Left kidney (tissue), 2 donors: Measurements from ENCODE around the gene ENO1. TPM values are rescaled to one million over a fixed set of nuclear protein-coding genes. Genes with fewer than 3 reads are reported as not detected.
A peak's percentile ranks its signal among the peaks of the same experiment; 100 is the strongest.
"Not testable (repeated sequence)": the region's sequence is repeated elsewhere in the genome, so short reads cannot be mapped to it uniquely, and the experiment has no call there.

Experiments
- DNase-seq: peaks from one replicate; pipeline ENCODE4 v3.0.0-alpha.2; 2013
- polyA plus RNA-seq: library from polyadenylated mRNA; unstranded; fragments of 120-200 nt; gene quantifications from one replicate; pipeline ENCODE4 v1.2.1, GENCODE V29; 2013; ENCODE audit not compliant: insufficient read length

ENO1 gene
- polyA plus RNA-seq, 1 donor: 873 TPM

GRCh38 chr1:8899046-8899445 is 20.6 kb upstream of the ENO1 start:
- no peak for DNase-seq

GRCh38 chr1:8898418-8898817 is 19.9 kb upstream of the ENO1 start:
- not testable (repeated sequence) for DNase-seq

- not testable (repeated sequence) for DNase-seq
These were observed 19.0 kb upstream of the ENO1 start for GRCh38 chr1:8897505-8897904.

GRCh38 chr1:8896775-8897174 is 18.3 kb upstream of the ENO1 start:
- not testable (repeated sequence) for DNase-seq

- no peak for DNase-seq
These were observed 13.5 kb upstream of the ENO1 start for GRCh38 chr1:8892026-8892425.

- no peak for DNase-seq
These were observed 12.9 kb upstream of the ENO1 start for GRCh38 chr1:8891401-8891800.

- DNase-seq: no peak
These were observed 11.7 kb upstream of the ENO1 start for GRCh38 chr1:8889925-8890785.

- DNase-seq: no peak
These were observed 10.8 kb upstream of the ENO1 start for GRCh38 chr1:8889103-8889846.

GRCh38 chr1:8886589-8886988 is 8.1 kb upstream of the ENO1 start:
- DNase-seq: no peak

GRCh38 chr1:8886031-8886524 is 7.6 kb upstream of the ENO1 start:
- DNase-seq: not testable (repeated sequence)

GRCh38 chr1:8884105-8884504 is 5.6 kb upstream of the ENO1 start:
- DNase-seq: not testable (repeated sequence)

GRCh38 chr1:8883491-8883890 is 5.0 kb upstream of the ENO1 start:
- no peak for DNase-seq

- no peak for DNase-seq
These were observed 1.6 kb upstream of the ENO1 start for GRCh38 chr1:8879922-8880676.

GRCh38 chr1:8879464-8879921 is 1.0 kb upstream of the ENO1 start:
- no peak for DNase-seq

- DNase-seq: peak; percentile 96
These were observed 395 bp upstream of the ENO1 start for GRCh38 chr1:8878698-8879463.

- DNase-seq: no peak
These were observed 2.4 kb downstream of the ENO1 start for GRCh38 chr1:8876087-8876486.

GRCh38 chr1:8875216-8875861 is 3.1 kb downstream of the ENO1 start:
- DNase-seq: no peak

- DNase-seq: no peak
These were observed 4.0 kb downstream of the ENO1 start for GRCh38 chr1:8874230-8875201.

- DNase-seq: peak; percentile 21
These were observed 4.8 kb downstream of the ENO1 start for GRCh38 chr1:8873506-8874229.
